WI38 (cell line): ENCODE measurements around the gene SH3RF1.

Experiments used
- H3K4me3 ChIP-seq: 2 replicates; pipeline ENCODE4 v1.5.1; 2011; ENCODE audit warnings: low read depth, mild to moderate bottlenecking, control low read depth, low read length
- TF ChIP-seq, protein P1 (sequence below): IDR thresholded peaks from 2 replicates; pipeline ENCODE4 v1.5.1; 2012; ENCODE audit warnings: low read depth, mild to moderate bottlenecking, control low read depth, low read length

The SH3RF1 gene

DNA sequence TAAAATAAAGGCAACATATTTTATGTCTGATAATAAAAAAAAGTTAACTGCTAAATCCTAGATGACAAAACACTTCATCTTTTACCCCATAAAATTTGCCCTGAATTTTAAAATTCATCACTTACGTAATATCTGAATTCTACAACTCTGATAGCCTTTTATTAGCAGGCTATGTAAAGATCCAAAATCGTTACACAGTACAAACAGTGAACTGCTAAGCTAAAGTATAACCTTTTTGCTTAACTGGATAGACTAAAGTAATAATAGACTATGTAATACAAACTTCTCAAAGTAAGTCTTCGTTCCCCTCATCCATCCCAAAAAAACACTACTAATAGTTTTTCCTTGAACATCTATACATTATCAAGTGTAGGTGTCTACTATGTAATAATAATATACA, 49.1 kb downstream of the SH3RF1 start:
- TF ChIP-seq, protein P1, sequence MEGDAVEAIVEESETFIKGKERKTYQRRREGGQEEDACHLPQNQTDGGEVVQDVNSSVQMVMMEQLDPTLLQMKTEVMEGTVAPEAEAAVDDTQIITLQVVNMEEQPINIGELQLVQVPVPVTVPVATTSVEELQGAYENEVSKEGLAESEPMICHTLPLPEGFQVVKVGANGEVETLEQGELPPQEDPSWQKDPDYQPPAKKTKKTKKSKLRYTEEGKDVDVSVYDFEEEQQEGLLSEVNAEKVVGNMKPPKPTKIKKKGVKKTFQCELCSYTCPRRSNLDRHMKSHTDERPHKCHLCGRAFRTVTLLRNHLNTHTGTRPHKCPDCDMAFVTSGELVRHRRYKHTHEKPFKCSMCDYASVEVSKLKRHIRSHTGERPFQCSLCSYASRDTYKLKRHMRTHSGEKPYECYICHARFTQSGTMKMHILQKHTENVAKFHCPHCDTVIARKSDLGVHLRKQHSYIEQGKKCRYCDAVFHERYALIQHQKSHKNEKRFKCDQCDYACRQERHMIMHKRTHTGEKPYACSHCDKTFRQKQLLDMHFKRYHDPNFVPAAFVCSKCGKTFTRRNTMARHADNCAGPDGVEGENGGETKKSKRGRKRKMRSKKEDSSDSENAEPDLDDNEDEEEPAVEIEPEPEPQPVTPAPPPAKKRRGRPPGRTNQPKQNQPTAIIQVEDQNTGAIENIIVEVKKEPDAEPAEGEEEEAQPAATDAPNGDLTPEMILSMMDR: no peak

DNA sequence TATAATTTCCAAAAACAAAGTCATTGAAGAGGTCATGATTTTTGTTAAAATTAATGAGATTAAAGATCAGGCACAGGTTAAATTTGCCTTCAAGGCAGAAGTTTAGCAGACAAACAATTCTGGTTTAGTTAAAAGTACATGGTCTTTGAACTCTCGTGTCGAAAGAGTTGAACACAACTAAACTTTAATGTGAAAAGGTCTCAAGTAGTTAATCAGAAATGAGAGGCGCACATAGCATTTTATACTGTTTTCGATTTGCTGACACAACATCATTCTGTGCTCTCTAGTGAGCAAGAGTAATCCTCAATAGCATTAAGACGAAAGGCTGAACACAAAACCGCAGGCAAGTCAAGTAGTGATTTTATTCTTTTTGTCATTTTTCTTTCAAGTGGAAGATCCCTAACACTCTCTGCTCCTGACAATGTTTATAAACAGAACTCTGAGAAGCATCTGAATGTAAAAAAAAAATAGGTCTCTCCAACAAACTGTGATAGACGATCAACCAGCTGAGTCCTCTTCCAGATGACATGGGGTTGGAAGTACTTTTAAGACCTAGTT, 49.8 kb downstream of the SH3RF1 start:
- TF ChIP-seq, protein P1: no peak
- no peak overlapping the region for H3K4me3 ChIP-seq

More for the DNA sequence above, 49.1 kb downstream of the SH3RF1 start:
- no peak overlapping the region for H3K4me3 ChIP-seq

DNA sequence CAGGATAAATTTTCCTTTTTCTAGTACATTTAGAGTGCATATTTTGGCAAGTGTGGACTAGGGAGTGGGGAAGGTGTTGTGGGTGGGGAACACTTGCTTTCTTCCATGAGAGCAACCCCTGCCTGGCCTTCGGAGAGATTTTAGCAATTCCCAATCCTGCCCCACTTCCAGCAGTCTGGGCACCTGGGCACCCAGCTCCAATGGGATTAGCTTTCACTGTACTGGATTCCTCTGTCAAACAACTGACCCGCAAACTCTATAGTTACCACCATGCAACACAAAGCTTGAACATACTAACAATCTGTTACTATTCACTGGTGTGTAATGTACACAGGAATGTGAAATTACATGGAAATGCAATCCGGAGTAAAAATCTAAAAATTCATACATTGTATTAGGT, 50.3 kb downstream of the SH3RF1 start:
- no peak overlapping the region for H3K4me3 ChIP-seq
- TF ChIP-seq, protein P1: no peak

DNA sequence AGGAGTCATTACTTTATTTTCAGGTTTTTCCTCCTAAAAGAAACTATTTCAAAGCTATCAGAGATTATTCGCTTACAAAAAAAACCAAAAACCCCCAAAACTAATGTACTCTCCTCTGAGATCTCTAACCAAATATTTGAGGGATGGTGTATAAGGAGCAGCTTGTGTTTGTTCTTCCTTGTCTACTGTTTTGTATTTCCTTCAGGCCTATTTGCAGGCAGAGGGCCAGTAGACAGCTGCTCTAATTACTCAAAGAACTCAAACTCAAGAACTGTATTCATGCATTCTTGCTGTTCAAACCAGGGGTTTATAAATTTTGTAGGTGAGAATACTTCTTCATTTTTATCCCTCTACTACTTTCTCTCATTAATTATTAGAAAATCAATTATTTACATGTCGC, 51.3 kb downstream of the SH3RF1 start:
- H3K4me3 ChIP-seq: no peak overlapping the region
- TF ChIP-seq, protein P1: no peak

DNA sequence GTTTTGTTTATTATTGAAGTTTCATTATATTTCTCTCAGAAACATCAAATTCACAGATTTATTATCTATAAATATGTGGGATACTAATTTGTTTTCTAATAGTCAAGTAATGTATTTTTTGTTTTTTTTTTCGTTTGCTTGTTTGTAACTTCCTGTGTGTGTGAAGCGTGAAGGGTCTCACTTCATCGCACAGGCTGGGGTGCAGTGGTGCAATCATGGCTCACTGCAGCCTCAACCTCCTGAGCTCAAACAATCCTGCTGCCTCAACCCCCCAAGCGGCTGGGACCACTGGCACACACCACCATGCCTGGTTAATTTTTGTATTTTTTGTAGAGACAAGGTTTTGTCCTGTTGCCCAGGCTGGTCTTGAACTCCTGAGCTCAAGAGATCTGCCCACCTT, 55.1 kb downstream of the SH3RF1 start:
- no peak overlapping the region for H3K4me3 ChIP-seq
- TF ChIP-seq, protein P1: no peak

DNA sequence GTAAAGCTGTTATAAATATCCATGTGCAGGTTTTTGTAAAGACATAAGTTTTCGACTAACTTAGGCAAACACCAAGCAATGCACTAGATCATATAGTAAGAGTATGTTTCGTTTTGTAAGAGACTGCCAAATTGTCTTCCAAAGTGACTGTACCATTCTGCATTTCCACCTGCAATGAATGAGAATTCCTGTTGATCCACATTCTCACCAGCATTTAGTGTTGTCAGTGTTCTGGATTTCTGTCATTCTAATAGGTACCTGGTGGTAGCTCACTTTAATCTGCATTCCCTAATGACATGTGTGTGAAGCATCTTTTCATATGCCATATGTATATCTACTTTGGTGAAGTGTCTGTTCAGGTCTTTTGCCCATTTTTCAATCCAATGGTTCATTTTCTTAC, 57.8 kb downstream of the SH3RF1 start:
- no peak overlapping the region for H3K4me3 ChIP-seq
- TF ChIP-seq, protein P1: no peak

DNA sequence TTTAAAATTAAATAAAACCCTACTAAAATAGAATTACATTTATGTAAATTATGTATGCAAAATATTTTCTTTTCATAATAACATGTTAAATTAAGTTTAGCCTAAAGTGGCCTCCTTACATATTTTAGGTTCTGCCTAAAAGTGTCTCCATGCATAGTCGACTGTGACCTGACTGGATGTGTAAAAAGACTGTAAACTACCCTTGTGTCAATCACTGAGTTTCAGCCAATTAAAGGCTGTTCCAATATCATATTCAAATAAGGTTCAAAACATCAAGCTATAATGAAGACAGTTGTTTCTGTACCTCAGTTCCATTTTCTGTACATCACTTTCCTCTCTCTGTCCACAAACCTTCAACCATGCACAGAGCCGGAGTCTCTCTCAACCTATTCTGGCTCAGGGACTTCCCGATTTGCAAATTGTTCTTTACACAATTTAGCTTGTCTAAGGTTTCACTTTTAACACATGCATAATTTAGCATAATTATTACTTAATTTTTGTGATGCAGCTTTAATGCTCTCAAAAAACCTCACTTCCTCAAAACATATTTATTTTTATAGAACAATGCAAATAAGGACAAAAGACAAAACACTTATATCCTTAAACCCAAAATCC, 60.1 kb downstream of the SH3RF1 start:
- TF ChIP-seq, protein P1: no peak
- H3K4me3 ChIP-seq: no peak overlapping the region
